Regular cardiac myocyte (primary cell): ENCODE data around the gene CD52. TPM values are rescaled to one million over a fixed set of nuclear protein-coding genes. Genes with fewer than 3 reads are reported as not detected.

Experiments used
- total RNA-seq: library from RNA; depleted of rRNA; stranded (reverse); fragments of >200 nt; gene quantifications from 2 replicates; pipeline ENCODE4 v1.2.3, GENCODE V29; 2014

CD52 gene
- total RNA-seq, result not detected in 2 replicates

GRCh38 chr1:26317612-26318337 lies at the start of gene CD52:
Gene CD52 (plus strand): TSS chr1:26317958. CDS start chr1:26318018, 60 bp downstream.

GRCh38 chr1:26279456-26280332 lies 38.1 kb upstream of the CD52 start, which contains the start of gene SH3BGRL3:
Gene SH3BGRL3 (plus strand): TSS chr1:26280086. CDS start chr1:26280156, 70 bp downstream.

GRCh38 chr1:26306290-26307229 lies 11.2 kb upstream of the CD52 start, which contains the start of gene UBXN11:
Gene UBXN11 (minus strand): TSS chr1:26306636. CDS start chr1:26302883, 3,753 bp downstream.

DNA sequence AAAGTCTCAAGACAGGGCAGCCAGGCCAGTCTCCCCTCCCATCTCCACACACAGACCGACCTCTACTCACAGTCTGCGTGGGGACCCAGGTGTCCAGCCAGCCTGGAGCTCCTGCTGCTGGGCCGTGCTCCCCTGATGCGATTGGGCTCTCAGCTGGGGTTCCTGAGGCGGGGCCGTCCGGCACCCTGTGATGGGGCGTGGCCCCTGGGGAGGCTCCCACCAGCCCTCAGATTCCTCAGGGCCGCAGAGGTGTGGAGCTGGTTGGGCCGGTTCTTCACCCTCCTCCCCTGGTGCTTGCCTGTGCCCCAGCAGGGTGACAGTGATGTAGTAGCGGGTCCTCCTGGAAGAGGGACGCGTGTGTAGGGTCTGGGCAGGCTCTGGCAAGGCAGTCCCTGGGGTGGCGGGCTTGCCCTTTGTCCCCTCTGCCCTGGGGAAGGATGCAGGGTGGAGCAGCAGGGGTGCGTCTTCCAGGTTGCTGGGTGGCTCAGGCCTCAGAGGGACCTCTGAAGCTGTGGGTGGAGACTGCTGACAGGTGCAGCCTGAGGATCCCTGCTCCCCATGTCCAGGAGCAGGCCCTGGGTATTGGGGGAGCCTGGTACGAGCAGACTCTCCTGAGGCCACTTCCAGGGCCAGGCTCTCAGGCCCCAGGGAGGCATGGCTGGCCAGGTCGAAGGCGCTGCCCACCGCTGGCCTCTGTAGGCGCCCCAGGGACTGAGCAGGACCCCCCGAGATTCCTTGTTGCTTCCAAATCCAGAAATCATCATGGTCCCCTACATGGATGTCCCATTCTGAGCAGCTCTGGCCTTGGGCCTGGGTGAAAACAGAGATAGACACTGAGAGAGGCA lies 36.4 kb downstream of the CD52 start, which contains the start of gene CRYBG2:
Gene CRYBG2 (minus strand): TSS at position 155 of the 845 bp plus-strand sequence. CDS start 7,473 bp downstream, outside the sequence.

Other genes with a start within 250 kb of the CD52 start
- gene PDIK1L, start 206.1 kb upstream of the CD52 start, total RNA-seq, result 4.2 and 4.6 TPM in 2 replicates
- gene FAM110D, start 158.9 kb upstream of the CD52 start, total RNA-seq, result under 0.01 TPM in 1 of 2 replicates, not detected in the other
- gene C1orf232, start 149.0 kb upstream of the CD52 start, total RNA-seq, result not detected in 2 replicates
- gene ZNF593, start 148.1 kb upstream of the CD52 start, total RNA-seq, result 22.0 and 47.4 TPM in 2 replicates
- 0.28 TPM in 1 of 2 replicates, not detected in the other for gene ZNF593OS, start 146.1 kb upstream of the CD52 start, total RNA-seq
- 0.19 and 0.85 TPM in 2 replicates for gene CNKSR1, start 140.5 kb upstream of the CD52 start, total RNA-seq
- gene CATSPER4, start 127.4 kb upstream of the CD52 start, total RNA-seq, result not detected in 2 replicates
- gene CEP85, start 83.8 kb upstream of the CD52 start, total RNA-seq, result 7.3 and 11.1 TPM in 2 replicates
- 20.9 and 22.8 TPM in 2 replicates for gene SH3BGRL3, start 37.9 kb upstream of the CD52 start, total RNA-seq
- 2.3 and 3.1 TPM in 2 replicates for gene UBXN11, start 11.3 kb upstream of the CD52 start, total RNA-seq
- gene CRYBG2, start 36.2 kb downstream of the CD52 start, total RNA-seq, result under 0.01 TPM in 1 of 2 replicates, not detected in the other
- gene ZNF683, start 54.8 kb downstream of the CD52 start, total RNA-seq, result not detected in 2 replicates
- not detected in 2 replicates for gene LIN28A, start 92.9 kb downstream of the CD52 start, total RNA-seq
- gene DHDDS, start 114.4 kb downstream of the CD52 start, total RNA-seq, result 54.4 and 60.6 TPM in 2 replicates
- gene HMGN2, start 154.5 kb downstream of the CD52 start, total RNA-seq, result 123 and 354 TPM in 2 replicates
- gene RPS6KA1, start 211.8 kb downstream of the CD52 start, total RNA-seq, result 4.2 and 4.5 TPM in 2 replicates